Parathyroid adenoma (tissue), 2 donors: Measurements from ENCODE around the gene SPEM3.

Experiments
- H2AFZ ChIP-seq: fragments of 300-600 bp; sonication (generic); one replicate; pipeline ENCODE4 v1.7.0; 2017; ENCODE audit warnings: antibody characterized with exemption, mild to moderate bottlenecking
- H3K27ac ChIP-seq: fragments of 300-600 bp; sonication (generic); one replicate; pipeline ENCODE4 v1.7.0; 2017
- H3K27me3 ChIP-seq: fragments of 300-600 bp; sonication (generic); one replicate; pipeline ENCODE4 v1.7.0; 2017; ENCODE audit warnings: low read length; ENCODE audit not compliant: control insufficient read depth, insufficient read depth
- H3K36me3 ChIP-seq: fragments of 300-600 bp; sonication (generic); one replicate; pipeline ENCODE4 v1.7.0; 2017; ENCODE audit warnings: low read length; ENCODE audit not compliant: control insufficient read depth, insufficient read depth
- H3K4me1 ChIP-seq: fragments of 300-600 bp; sonication (generic); one replicate; pipeline ENCODE4 v1.7.0; 2017; ENCODE audit warnings: control low read depth
- H3K4me2 ChIP-seq: fragments of 300-600 bp; sonication (generic); one replicate; pipeline ENCODE4 v1.7.0; 2017; ENCODE audit warnings: low read length
- H3K4me3 ChIP-seq: fragments of 300-600 bp; sonication (generic); one replicate; pipeline ENCODE4 v1.7.0; 2017; ENCODE audit warnings: low read depth, low read length
- H3K79me2 ChIP-seq: fragments of 300-600 bp; sonication (generic); one replicate; pipeline ENCODE4 v1.7.0; 2017; ENCODE audit warnings: control low read depth
- H3K9ac ChIP-seq: fragments of 300-600 bp; sonication (generic); one replicate; pipeline ENCODE4 v1.7.0; 2017; ENCODE audit warnings: mild to moderate bottlenecking
- H3K9me3 ChIP-seq: fragments of 300-600 bp; sonication (generic); one replicate; pipeline ENCODE4 v1.7.0; 2017; ENCODE audit warnings: low read length; ENCODE audit not compliant: control insufficient read depth
- TF ChIP-seq, protein P1 (sequence below): fragments of 300-600 bp; sonication (generic); IDR thresholded peaks from one replicate; pipeline ENCODE4 v1.7.0; 2017; ENCODE audit warnings: antibody characterized with exemption, mild to moderate bottlenecking
- donor health status: primary hyperparathyroidism.

The SPEM3 gene

DNA sequence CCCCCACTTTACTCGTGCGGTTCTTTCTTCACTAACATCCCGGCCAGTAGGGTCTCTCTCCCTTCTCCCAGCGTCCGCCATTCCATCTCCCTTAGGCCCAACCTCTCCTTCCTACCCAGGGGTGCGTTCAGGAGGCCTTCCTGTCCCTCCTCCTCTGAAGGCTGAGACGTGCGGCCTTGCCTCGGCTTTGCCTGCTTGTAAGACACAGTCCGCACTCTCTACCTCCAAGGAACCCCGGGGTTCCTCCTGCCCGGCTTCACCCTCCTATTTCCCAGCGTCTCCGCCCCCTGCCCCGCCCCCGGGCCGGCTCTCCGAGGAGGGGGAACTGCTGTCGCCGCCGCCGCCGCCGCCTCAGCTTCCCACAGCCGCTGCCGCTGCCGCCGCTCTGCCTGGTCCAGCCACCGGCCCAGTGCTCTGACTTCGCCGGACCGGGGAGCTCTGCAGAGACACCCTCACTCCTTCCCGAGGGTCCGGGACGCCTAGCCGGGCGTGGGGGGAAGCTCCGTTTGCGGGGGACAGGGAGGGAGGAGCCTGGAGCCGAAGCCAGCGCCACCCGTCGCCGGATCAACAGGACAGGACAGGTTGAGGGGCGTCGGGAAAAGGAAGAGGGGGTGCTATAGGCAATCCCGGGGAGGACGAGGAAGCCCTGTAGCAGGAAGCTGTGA is 9.4 kb downstream of the SPEM3 start:
- H3K36me3 ChIP-seq = no peaks in the 10 kb centered on the region
- H3K79me2 ChIP-seq = no peaks in the 10 kb centered on the region
- H3K9me3 ChIP-seq = no peaks in the 10 kb centered on the region
- peak overlapping the region; percentile 7 for H3K4me3 ChIP-seq
- peaks cover 10% of the 10 kb centered on the region for H3K4me1 ChIP-seq
- peak overlapping the region; percentile 74 for H3K27ac ChIP-seq
- H3K27me3 ChIP-seq = no peaks in the 10 kb centered on the region
- TF ChIP-seq, protein P1, sequence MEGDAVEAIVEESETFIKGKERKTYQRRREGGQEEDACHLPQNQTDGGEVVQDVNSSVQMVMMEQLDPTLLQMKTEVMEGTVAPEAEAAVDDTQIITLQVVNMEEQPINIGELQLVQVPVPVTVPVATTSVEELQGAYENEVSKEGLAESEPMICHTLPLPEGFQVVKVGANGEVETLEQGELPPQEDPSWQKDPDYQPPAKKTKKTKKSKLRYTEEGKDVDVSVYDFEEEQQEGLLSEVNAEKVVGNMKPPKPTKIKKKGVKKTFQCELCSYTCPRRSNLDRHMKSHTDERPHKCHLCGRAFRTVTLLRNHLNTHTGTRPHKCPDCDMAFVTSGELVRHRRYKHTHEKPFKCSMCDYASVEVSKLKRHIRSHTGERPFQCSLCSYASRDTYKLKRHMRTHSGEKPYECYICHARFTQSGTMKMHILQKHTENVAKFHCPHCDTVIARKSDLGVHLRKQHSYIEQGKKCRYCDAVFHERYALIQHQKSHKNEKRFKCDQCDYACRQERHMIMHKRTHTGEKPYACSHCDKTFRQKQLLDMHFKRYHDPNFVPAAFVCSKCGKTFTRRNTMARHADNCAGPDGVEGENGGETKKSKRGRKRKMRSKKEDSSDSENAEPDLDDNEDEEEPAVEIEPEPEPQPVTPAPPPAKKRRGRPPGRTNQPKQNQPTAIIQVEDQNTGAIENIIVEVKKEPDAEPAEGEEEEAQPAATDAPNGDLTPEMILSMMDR = no peak
- H3K9ac ChIP-seq = no peak overlapping the region
- peak overlapping the region; percentile 16 for H3K4me2 ChIP-seq
- peak overlapping the region; percentile 25 for H2AFZ ChIP-seq

DNA sequence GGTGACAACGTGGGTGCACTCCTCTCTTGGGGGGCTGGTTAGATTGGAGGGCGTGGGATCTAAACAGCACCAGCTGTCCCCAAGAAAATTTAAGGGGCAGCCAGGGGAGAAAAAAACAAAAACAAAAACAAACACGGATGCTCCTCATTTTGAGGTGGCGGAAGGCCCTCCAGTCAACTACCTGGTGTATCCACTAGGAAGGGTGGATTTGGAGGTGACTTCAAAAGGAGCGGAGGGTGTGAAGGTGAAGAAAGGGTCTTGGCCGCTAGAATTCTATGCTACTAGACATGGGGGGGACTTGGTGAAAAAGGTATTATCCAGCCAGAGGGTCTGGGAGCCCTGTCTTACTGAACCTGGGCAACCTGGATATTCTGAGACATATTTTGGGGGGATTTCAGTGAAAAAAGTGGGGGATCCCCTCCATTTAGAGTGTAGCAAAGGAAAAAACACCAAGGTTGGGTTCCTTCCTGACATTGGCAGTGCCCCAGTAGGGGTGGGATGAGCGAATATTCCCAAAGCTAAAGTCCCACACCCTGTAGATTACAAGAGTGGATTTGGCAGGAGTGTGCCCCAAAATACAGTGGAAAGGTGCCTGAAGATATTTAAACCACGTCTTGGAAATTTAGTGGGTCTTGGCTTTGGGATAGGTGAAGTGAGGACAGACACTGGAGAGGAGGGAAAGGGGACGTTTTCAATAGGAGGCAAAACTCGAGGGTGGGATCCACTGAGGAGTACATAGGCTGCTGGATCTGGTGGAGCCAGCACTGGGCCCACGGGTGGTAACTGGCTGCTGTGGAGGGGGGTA is 10.2 kb downstream of the SPEM3 start:
- Histone ChIP-seq H2AFZ (no peak overlapping the region), H3K27ac (no peak overlapping the region), H3K36me3 (no peaks in the 10 kb centered on the region), H3K79me2 (no peaks in the 10 kb centered on the region), H3K27me3 (no peaks in the 10 kb centered on the region), H3K9me3 (no peaks in the 10 kb centered on the region), H3K4me1 (peaks cover 10% of the 10 kb centered on the region), H3K4me3 (peak overlapping the region; percentile 7), H3K9ac (no peak overlapping the region), H3K4me2 (no peak overlapping the region)
- TF ChIP-seq, protein P1 = no peak

DNA sequence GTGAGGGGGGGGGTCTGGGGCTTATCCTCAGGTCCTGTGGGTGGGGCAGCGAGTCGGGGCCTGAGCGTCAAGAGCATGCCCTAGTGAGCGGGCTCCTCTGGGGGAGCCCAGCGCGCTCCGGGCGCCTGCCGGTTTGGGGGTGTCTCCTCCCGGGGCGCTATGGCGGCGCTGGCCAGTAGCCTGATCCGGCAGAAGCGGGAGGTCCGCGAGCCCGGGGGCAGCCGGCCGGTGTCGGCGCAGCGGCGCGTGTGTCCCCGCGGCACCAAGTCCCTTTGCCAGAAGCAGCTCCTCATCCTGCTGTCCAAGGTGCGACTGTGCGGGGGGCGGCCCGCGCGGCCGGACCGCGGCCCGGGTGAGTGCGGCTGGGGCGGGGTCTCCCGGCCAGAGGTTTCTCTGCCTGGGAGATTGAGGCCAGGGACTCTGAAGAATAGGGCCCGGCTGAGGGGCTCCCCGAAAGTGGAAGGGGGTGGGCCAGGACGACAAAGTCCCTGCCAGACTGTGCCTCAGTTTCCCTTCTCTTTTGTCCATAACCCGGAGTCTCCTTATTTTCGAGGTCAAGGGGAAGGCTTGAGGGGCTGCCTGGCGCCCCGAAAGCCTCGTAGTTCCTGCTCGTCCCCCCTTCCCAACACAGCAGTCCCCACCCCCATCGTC is 10.9 kb downstream of the SPEM3 start, which contains the start of gene FGF11:
Gene FGF11 (plus strand): TSS at position 51 of the 651 bp plus-strand sequence. CDS start 109 bp downstream, at position 160.
- peak within 1 kb of the TSS; percentile 76 for H3K4me3 ChIP-seq
- TF ChIP-seq, protein P1 = no peak
- H3K27me3 ChIP-seq = no peaks in the 10 kb centered on the region
- peak within 1 kb of the TSS; percentile 13 for H3K27ac ChIP-seq
- no peaks in the 10 kb centered on the region for H3K79me2 ChIP-seq
- no peaks in the 10 kb centered on the region for H3K9me3 ChIP-seq
- no peaks in the 10 kb centered on the region for H3K36me3 ChIP-seq
- H3K4me2 ChIP-seq = peak within 1 kb of the TSS; percentile 99
- H3K9ac ChIP-seq = no peak within 1 kb of the TSS
- peaks cover 10% of the 10 kb centered on the region for H3K4me1 ChIP-seq
- peak within 1 kb of the TSS; percentile 88 for H2AFZ ChIP-seq

DNA sequence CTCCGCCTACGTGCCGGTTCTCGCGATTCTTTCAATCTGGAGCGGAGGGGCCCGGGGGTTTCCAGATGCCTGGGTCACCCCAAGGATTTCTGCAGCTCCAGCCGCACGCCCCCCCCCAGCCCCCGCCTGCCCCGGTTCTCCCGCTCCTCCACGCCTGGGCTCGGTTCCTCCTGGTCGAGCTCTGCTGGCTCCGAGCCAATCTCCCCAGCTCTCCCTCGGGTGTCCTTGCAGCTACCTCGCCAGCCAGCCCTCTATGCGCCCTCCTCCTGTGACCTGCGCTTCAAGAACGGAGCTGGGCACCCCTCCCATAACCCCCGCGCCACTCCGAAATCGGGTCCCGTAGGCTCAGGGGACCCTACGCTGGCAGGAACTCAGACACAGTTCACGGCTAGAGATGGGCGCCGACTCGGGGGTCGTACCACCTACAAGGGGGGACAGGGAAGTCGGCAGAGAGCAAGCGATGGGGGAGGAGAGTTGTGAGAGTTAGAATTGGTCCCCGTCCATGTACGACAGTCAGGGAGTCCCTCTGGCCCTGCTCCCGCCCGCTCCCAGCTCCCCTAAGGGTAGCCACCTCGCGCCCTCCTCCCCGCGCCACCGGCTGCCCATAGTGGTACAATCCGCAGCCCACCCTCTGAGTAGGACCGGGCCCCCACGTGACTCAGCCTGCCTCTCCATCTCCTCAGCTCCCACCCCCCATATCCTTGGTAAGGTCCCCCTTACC is 11.6 kb downstream of the SPEM3 start:
- Histone ChIP-seq H3K4me1 (peaks cover 10% of the 10 kb centered on the region), H3K27ac (peak overlapping the region; percentile 13)
- TF ChIP-seq, protein P1 = no peak

More for the DNA sequence above, 11.6 kb downstream of the SPEM3 start:
- no peaks in the 10 kb centered on the region for H3K36me3 ChIP-seq
- H3K4me2 ChIP-seq = peak overlapping the region; percentile 99
- peak overlapping the region; percentile 76 for H3K4me3 ChIP-seq
- H2AFZ ChIP-seq = peak overlapping the region; percentile 88
- H3K79me2 ChIP-seq = no peaks in the 10 kb centered on the region
- H3K9ac ChIP-seq = no peak overlapping the region
- H3K9me3 ChIP-seq = no peaks in the 10 kb centered on the region
- H3K27me3 ChIP-seq = no peaks in the 10 kb centered on the region
